Fibroblast of lung (primary cell): ENCODE results near the gene PTRH2. TPM values are rescaled to one million over a fixed set of nuclear protein-coding genes. Genes with fewer than 3 reads are reported as not detected.

ENCODE experiments used
- DNase-seq, 2 donors: peaks; one replicate each; pipeline versions ENCODE4 v3.0.0 to v3.0.0-alpha.2; 2010; ENCODE audit warnings: low read depth in 2 of 2
- H2AFZ ChIP-seq: 2 replicates; pipeline ENCODE4 v1.5.1; 2012; ENCODE audit warnings: low read length, control low read depth, inconsistent platforms
- H3K27ac ChIP-seq: 2 replicates; pipeline ENCODE4 v1.5.1; 2011; ENCODE audit warnings: low read length, control low read depth; ENCODE audit not compliant: insufficient read depth
- H3K27me3 ChIP-seq: 2 replicates; pipeline ENCODE4 v1.5.1; 2011; ENCODE audit warnings: mild to moderate bottlenecking, low read length; ENCODE audit not compliant: control insufficient read depth, insufficient read depth
- H3K36me3 ChIP-seq: 2 replicates; pipeline ENCODE4 v1.5.1; 2011; ENCODE audit warnings: low read length; ENCODE audit not compliant: control insufficient read depth, insufficient read depth
- H3K4me1 ChIP-seq: 2 replicates; pipeline ENCODE4 v1.5.1; 2011; ENCODE audit warnings: low read length; ENCODE audit not compliant: control insufficient read depth, insufficient read depth; ENCODE audit errors: extremely low read depth
- H3K4me2 ChIP-seq: 2 replicates; pipeline ENCODE4 v1.5.1; 2011; ENCODE audit warnings: low read length, control low read depth; ENCODE audit not compliant: insufficient read depth; ENCODE audit errors: extremely low read depth
- H3K4me3 ChIP-seq, 4 experiments: fragments of 200-600 bp in 1 of 4; sonication (generic) in 1 of 4; replicated peaks in 1 of 4; 2 replicates each; pipeline ENCODE4 v1.5.1; 2011 to 2016; ENCODE audit warnings: low read length in 4 of 4, low read depth in 3 of 4, mild to moderate bottlenecking in 3 of 4, control low read depth in 2 of 4, inconsistent platforms in 1 of 4, mixed read lengths in 1 of 4; ENCODE audit not compliant: insufficient read depth in 1 of 4; ENCODE audit errors: control extremely low read depth in 1 of 4
- H3K79me2 ChIP-seq: 2 replicates; pipeline ENCODE4 v1.5.1; 2012; ENCODE audit warnings: mild to moderate bottlenecking, low read length, inconsistent platforms; ENCODE audit not compliant: control insufficient read depth, insufficient read depth
- H3K9ac ChIP-seq: 2 replicates; pipeline ENCODE4 v1.5.1; 2011; ENCODE audit warnings: mild to moderate bottlenecking, low read length, control low read depth; ENCODE audit not compliant: insufficient read depth
- H3K9me3 ChIP-seq: 2 replicates; pipeline ENCODE4 v1.5.1; 2012; ENCODE audit warnings: low read depth, low read length; ENCODE audit not compliant: control insufficient read depth, insufficient read depth
- H4K20me1 ChIP-seq: 2 replicates; pipeline ENCODE4 v1.5.1; 2011; ENCODE audit warnings: low read length; ENCODE audit not compliant: control insufficient read depth, insufficient read depth; ENCODE audit errors: extremely low read depth
- EZH2 ChIP-seq: IDR thresholded peaks from 2 replicates; pipeline ENCODE4 v1.5.1; 2012; ENCODE audit warnings: low read length, control low read depth, mild to moderate bottlenecking; ENCODE audit errors: missing control alignments
- polyA plus RNA-seq, 2 donors: library from polyadenylated mRNA; depleted of rRNA in 1 of 2; stranded (reverse) in 1 of 2; unstranded in 1 of 2; fragments of >200 nt; gene quantifications; 2 replicates each; pipeline ENCODE4 v1.2.1, GENCODE V29; 2011 to 2012; ENCODE audit warnings: missing spikeins in 1 of 2
- total RNA-seq: library from RNA; depleted of rRNA; stranded (reverse); fragments of >200 nt; gene quantifications from 2 replicates; pipeline ENCODE4 v1.2.1, GENCODE V29; 2014
- TF ChIP-seq, protein P1 (sequence below), 2 donors: IDR thresholded peaks in 1 of 2; conservative IDR thresholded peaks in 1 of 2; 1 replicate in 1 of 2; 2 replicates in 1 of 2; pipeline ENCODE4 v1.5.1; 2011 to 2012; ENCODE audit warnings: low read length in 2 of 2, control low read depth in 1 of 2, inconsistent platforms in 1 of 2, low read depth in 1 of 2, mild to moderate bottlenecking in 1 of 2

The PTRH2 gene
- total and polyA plus RNA-seq, 2 donors (not counting 1 experiment from before 2014, with no cell fraction given): 26.3 to 60.5 TPM

DNA sequence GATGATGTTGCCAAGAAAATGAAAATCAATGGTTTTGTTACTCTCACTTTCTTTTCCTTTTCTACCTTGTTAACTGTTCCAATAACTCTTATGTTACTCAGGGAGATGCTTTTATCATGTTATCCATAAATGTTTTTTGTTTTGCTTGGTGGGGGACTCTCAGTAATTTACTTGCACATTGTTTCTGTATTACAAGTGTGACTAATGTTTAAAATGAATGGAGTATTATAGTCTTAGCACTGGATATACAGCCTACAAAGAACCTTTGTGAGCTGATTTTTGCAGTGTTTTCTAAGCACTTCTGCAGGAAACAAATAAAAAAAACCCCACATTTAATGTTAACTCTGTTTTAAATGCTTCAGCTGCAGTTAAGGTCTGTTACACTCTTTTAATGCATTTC lies 12.3 kb upstream of the PTRH2 start:
- H3K27ac ChIP-seq: no peak overlapping the region
- H4K20me1 ChIP-seq: no peaks in the 10 kb centered on the region

DNA sequence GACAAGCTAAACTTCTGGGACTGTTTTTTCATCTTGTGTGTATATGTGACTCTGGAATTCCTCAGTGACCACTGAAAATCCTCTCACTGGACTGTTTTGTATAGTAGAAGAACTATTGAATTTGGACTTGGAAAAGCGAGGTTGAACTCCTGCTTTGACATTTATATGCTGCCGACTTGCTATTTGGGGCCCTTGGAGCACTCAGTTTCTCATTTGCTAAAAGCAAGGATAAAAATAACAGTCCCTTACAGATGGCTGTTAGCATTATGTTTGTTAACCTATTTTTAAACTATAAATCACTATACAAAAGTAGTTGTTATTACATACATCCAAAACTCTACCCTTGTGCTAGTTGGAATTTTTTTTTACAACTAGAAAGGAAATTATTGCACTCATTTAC lies 9.2 kb upstream of the PTRH2 start:
- Histone ChIP-seq H3K4me1 (no peaks in the 10 kb centered on the region), H3K4me2 (no peak overlapping the region), H3K79me2 (peaks cover 59% of the 10 kb centered on the region), H3K27me3 (no peaks in the 10 kb centered on the region), H3K36me3 (peaks cover 1% of the 10 kb centered on the region), H3K4me3 (no peak overlapping the region), H4K20me1 (no peaks in the 10 kb centered on the region), H2AFZ (no peak overlapping the region), H3K9me3 (no peaks in the 10 kb centered on the region), H3K9ac (no peak overlapping the region), H3K27ac (no peak overlapping the region)
- no peak for DNase-seq
- TF ChIP-seq, protein P1, sequence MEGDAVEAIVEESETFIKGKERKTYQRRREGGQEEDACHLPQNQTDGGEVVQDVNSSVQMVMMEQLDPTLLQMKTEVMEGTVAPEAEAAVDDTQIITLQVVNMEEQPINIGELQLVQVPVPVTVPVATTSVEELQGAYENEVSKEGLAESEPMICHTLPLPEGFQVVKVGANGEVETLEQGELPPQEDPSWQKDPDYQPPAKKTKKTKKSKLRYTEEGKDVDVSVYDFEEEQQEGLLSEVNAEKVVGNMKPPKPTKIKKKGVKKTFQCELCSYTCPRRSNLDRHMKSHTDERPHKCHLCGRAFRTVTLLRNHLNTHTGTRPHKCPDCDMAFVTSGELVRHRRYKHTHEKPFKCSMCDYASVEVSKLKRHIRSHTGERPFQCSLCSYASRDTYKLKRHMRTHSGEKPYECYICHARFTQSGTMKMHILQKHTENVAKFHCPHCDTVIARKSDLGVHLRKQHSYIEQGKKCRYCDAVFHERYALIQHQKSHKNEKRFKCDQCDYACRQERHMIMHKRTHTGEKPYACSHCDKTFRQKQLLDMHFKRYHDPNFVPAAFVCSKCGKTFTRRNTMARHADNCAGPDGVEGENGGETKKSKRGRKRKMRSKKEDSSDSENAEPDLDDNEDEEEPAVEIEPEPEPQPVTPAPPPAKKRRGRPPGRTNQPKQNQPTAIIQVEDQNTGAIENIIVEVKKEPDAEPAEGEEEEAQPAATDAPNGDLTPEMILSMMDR (conservative IDR thresholded peaks at IDR 0.05 in 1 of 2, IDR thresholded peaks at IDR 0.05 in 1 of 2; ENCODE audit: low read depth in 1 of 2, low read length in 2 of 2): no peak
- TF ChIP-seq EZH2: no peak

More for the DNA sequence above, 12.3 kb upstream of the PTRH2 start:
- no peak overlapping the region for H3K4me2 ChIP-seq
- H3K79me2 ChIP-seq: peaks cover 39% of the 10 kb centered on the region
- no peak for DNase-seq
- no peak overlapping the region for H3K9ac ChIP-seq
- TF ChIP-seq, protein P1 (conservative IDR thresholded peaks at IDR 0.05 in 1 of 2, IDR thresholded peaks at IDR 0.05 in 1 of 2; ENCODE audit: low read depth in 1 of 2, low read length in 2 of 2): no peak
- TF ChIP-seq EZH2: no peak
- H3K4me1 ChIP-seq: no peaks in the 10 kb centered on the region
- H3K9me3 ChIP-seq: no peaks in the 10 kb centered on the region
- no peaks in the 10 kb centered on the region for H3K27me3 ChIP-seq
- no peak overlapping the region for H2AFZ ChIP-seq
- no peak overlapping the region for H3K4me3 ChIP-seq
- no peaks in the 10 kb centered on the region for H3K36me3 ChIP-seq

DNA sequence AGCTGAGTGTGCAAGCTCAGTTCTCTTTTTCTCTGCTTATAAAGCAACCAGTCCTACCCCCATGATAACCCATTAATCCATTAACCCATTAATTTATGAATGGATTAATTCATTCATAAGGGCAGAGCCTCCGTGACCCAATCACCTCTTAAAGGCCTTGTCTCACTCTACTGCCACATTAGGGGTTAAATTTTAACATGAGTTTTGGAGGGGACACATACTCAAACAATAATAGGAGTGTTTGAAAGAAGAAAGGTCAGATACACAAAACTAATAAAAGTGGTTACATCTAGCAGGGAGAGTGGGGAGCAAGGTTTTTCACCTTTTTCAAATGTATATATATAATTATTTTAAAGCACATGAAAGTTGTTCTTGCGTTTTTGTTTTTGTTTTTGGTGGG lies 7.0 kb upstream of the PTRH2 start:
- Histone ChIP-seq H3K27ac (no peak overlapping the region), H3K4me2 (no peak overlapping the region), H3K79me2 (peaks cover 68% of the 10 kb centered on the region), H3K9ac (no peak overlapping the region), H3K4me3 (no peak overlapping the region), H3K27me3 (no peaks in the 10 kb centered on the region), H3K4me1 (peaks cover under 1% of the 10 kb centered on the region), H3K36me3 (peaks cover 1% of the 10 kb centered on the region), H2AFZ (no peak overlapping the region), H3K9me3 (no peaks in the 10 kb centered on the region), H4K20me1 (no peaks in the 10 kb centered on the region)
- no peak for DNase-seq
- TF ChIP-seq EZH2: no peak
- TF ChIP-seq, protein P1 (conservative IDR thresholded peaks at IDR 0.05 in 1 of 2, IDR thresholded peaks at IDR 0.05 in 1 of 2; ENCODE audit: low read depth in 1 of 2, low read length in 2 of 2): no peak
